Neural progenitor cell (in vitro differentiated cells): ENCODE measurements around the gene ZC3H12A. TPM values are rescaled to one million over a fixed set of nuclear protein-coding genes. Genes with fewer than 3 reads are reported as not detected.

Source experiments
- DNase-seq: peaks from one replicate; pipeline ENCODE4 v3.0.0-alpha.2; 2016; ENCODE audit warnings: low spot score
- H2AFZ ChIP-seq: fragments of 200-600 bp; sonication (generic); replicated peaks from 2 replicates; pipeline ENCODE4 v1.6.1; 2016; ENCODE audit warnings: antibody characterized with exemption
- H3F3A ChIP-seq: fragments of 200-600 bp; sonication (generic); 2 replicates; pipeline ENCODE4 v1.6.1; 2016; ENCODE audit warnings: antibody characterized with exemption, low read depth
- H3K27ac ChIP-seq: fragments of 200-600 bp; sonication (generic); 2 replicates; pipeline ENCODE4 v1.5.1; 2016; ENCODE audit warnings: mild to moderate bottlenecking
- H3K27me3 ChIP-seq: fragments of 200-600 bp; sonication (generic); 2 replicates; pipeline ENCODE4 v1.6.1; 2016; ENCODE audit warnings: mild to moderate bottlenecking, moderate library complexity
- H3K36me3 ChIP-seq: fragments of 200-600 bp; sonication (generic); 2 replicates; pipeline ENCODE4 v1.5.1; 2016
- H3K4me1 ChIP-seq: fragments of 200-600 bp; sonication (generic); 2 replicates; pipeline ENCODE4 v1.6.1; 2016; ENCODE audit warnings: mixed run types
- H3K4me2 ChIP-seq: fragments of 200-600 bp; sonication (generic); 2 replicates; pipeline ENCODE4 v1.6.1; 2016
- H3K4me3 ChIP-seq: fragments of 200-600 bp; sonication (generic); 2 replicates; pipeline ENCODE4 v1.5.1; 2016
- H3K79me2 ChIP-seq: fragments of 200-600 bp; sonication (generic); 2 replicates; pipeline ENCODE4 v1.6.1; 2016; ENCODE audit warnings: low read depth
- H3K9ac ChIP-seq: fragments of 200-600 bp; sonication (generic); 2 replicates; pipeline ENCODE4 v1.6.1; 2016
- H3K9me3 ChIP-seq: fragments of 200-600 bp; sonication (generic); 2 replicates; pipeline ENCODE4 v1.5.1; 2016; ENCODE audit warnings: low read depth
- H4K20me1 ChIP-seq: fragments of 200-600 bp; sonication (generic); 2 replicates; pipeline ENCODE4 v1.6.1; 2016; ENCODE audit warnings: low read depth
- H3K27ac Mint-ChIP-seq: 3 replicates; pipeline ENCODE4 v1.8.0; 2021; ENCODE audit warnings: mixed read lengths
- H3K27me3 Mint-ChIP-seq: 2 replicates; pipeline ENCODE4 v1.8.0; 2022; ENCODE audit warnings: low read depth, mild to moderate bottlenecking, inconsistent platforms, moderate library complexity, mixed read lengths; ENCODE audit not compliant: insufficient read depth
- H3K36me3 Mint-ChIP-seq: 3 replicates; pipeline ENCODE4 v1.8.0; 2021; ENCODE audit warnings: mixed read lengths
- H3K4me1 Mint-ChIP-seq: 3 replicates; pipeline ENCODE4 v1.8.0; 2021; ENCODE audit warnings: mixed read lengths
- H3K4me3 Mint-ChIP-seq: 3 replicates; pipeline ENCODE4 v1.8.0; 2021; ENCODE audit warnings: mild to moderate bottlenecking, moderate library complexity, mixed read lengths
- H3K9me3 Mint-ChIP-seq: 3 replicates; pipeline ENCODE4 v1.8.0; 2020; ENCODE audit warnings: mixed read lengths
- EZH2 ChIP-seq: fragments of 200-600 bp; sonication (generic); IDR thresholded peaks from 2 replicates; pipeline ENCODE4 v1.6.1; 2017; ENCODE audit warnings: antibody characterized with exemption, mild to moderate bottlenecking, moderate library complexity
- EZH2phosphoT487 ChIP-seq: fragments of 200-600 bp; sonication (generic); IDR thresholded peaks from 2 replicates; pipeline ENCODE4 v1.6.1; 2017; ENCODE audit warnings: antibody characterized with exemption
- total RNA-seq: library from RNA; depleted of rRNA; stranded (reverse); fragments of >200 nt; gene quantifications from 2 replicates; pipeline ENCODE4 v1.2.3, GENCODE V29; 2015; ENCODE audit warnings: low replicate concordance
- TF ChIP-seq, protein P1 (sequence below): fragments of 200-600 bp; sonication (generic); IDR thresholded peaks from 2 replicates; pipeline ENCODE4 v1.5.1; 2017; ENCODE audit warnings: antibody characterized with exemption, mild to moderate bottlenecking

The ZC3H12A gene
- total RNA-seq, 1 donor from 2014 or later = 1.2 TPM

DNA sequence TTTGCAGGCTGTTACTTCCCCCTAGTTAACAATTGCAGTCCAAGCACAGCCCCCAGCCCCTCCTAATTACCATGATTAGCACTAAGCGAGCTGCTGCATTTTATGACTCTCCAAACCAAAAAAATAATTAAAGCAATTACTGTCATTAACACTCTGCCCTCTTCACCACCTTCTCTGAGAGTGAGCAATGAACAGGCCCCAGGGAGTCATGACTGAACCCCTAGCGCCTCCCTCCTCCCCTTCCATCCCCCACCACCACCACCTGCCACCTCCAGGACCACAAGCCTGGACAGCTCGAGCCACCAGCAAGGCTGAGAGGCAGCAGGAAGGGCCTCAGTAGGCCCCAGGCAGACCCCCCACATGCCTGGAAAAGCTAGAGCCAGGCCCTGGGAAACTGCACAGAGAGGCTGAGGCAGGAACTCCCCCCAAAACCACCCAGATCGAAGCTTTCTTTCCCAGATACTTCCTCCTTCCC, 35.5 kb upstream of the ZC3H12A start:
- Histone ChIP-seq H3K4me2 (peak overlapping the region; percentile 27), H3K79me2 (no peaks in the 10 kb centered on the region), H3K36me3 (no peaks in the 10 kb centered on the region), H2AFZ (no peak overlapping the region), H3K9ac (no peak overlapping the region), H3K27ac (no peak overlapping the region), H3K4me3 (no peak overlapping the region), H3K27me3 (no peaks in the 10 kb centered on the region), H4K20me1 (no peaks in the 10 kb centered on the region), H3K4me1 (peaks cover 13% of the 10 kb centered on the region), H3K9me3 (no peaks in the 10 kb centered on the region), H3F3A (peaks cover 13% of the 10 kb centered on the region)
- no peak for TF ChIP-seq EZH2phosphoT487
- no peak for TF ChIP-seq EZH2
- TF ChIP-seq, protein P1, sequence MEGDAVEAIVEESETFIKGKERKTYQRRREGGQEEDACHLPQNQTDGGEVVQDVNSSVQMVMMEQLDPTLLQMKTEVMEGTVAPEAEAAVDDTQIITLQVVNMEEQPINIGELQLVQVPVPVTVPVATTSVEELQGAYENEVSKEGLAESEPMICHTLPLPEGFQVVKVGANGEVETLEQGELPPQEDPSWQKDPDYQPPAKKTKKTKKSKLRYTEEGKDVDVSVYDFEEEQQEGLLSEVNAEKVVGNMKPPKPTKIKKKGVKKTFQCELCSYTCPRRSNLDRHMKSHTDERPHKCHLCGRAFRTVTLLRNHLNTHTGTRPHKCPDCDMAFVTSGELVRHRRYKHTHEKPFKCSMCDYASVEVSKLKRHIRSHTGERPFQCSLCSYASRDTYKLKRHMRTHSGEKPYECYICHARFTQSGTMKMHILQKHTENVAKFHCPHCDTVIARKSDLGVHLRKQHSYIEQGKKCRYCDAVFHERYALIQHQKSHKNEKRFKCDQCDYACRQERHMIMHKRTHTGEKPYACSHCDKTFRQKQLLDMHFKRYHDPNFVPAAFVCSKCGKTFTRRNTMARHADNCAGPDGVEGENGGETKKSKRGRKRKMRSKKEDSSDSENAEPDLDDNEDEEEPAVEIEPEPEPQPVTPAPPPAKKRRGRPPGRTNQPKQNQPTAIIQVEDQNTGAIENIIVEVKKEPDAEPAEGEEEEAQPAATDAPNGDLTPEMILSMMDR = no peak
- no peak overlapping the region for H3K27ac Mint-ChIP-seq
- no peaks in the 10 kb centered on the region for H3K36me3 Mint-ChIP-seq
- H3K27me3 Mint-ChIP-seq = peaks cover 4% of the 10 kb centered on the region
- H3K4me1 Mint-ChIP-seq = peaks cover 11% of the 10 kb centered on the region
- H3K4me3 Mint-ChIP-seq = no peak overlapping the region
- H3K9me3 Mint-ChIP-seq = no peaks in the 10 kb centered on the region
- peak; percentile 34 for DNase-seq

DNA sequence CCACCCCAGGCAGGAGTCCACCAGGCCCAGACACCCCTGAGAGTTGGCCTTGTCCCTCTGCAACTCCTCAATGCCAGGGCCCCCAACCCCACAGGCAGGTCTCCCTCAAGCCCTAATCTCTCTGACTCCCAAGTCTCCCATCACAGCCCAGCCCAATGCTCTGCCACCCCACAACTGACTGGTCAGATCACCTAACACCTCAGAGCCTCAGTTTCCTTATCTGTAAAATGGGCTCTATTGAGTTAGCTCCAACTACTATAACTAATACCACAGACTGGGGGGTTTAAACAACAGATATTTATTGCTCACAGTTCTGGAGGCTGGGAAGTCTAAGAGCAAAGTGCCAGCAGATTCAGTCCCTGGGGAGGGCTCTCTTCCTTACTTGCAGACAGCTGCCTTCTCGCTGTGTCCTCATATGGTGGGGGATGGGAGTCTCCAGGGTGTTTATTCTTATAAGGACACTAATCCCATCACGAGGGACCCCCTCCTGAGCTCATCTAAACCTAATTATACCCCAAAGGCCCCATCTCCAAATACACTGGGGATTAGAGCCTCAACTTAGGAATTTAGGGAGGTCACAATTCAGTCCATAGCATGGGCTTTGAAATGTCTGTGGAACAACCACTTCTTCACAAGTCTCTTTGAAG, 34.9 kb upstream of the ZC3H12A start:
- H3K4me3 Mint-ChIP-seq = no peak overlapping the region

DNA sequence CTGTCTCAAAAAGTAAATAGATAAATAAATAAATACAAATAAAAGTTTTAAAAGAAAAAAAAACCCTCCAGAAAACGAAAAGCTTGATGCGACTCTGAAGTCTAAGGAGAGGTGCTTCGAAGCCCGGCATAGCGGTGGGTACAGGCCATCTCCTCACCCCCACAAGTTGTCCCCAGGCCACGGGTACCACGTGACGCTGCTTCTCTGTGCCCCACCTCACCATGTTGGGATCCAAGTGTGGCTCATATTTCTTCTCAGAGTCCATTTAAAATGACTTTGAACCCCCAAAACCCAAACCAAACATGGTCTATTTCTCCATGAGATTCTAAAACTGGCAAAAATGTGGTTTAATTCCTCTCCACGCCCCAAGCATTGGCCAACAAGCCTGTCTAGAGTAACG, 32.9 kb upstream of the ZC3H12A start:
- H3K4me1 Mint-ChIP-seq = peaks cover 11% of the 10 kb centered on the region
- TF ChIP-seq, protein P1 = no peak
- TF ChIP-seq EZH2 (no peak), EZH2phosphoT487 (no peak)
- H3K27me3 ChIP-seq = no peaks in the 10 kb centered on the region
- H3K27ac Mint-ChIP-seq = no peak overlapping the region
- H3K27ac ChIP-seq = no peak overlapping the region
- no peak overlapping the region for H2AFZ ChIP-seq
- no peaks in the 10 kb centered on the region for H3K36me3 ChIP-seq
- H3K4me3 ChIP-seq = no peak overlapping the region
- no peak overlapping the region for H3K9ac ChIP-seq
- no peaks in the 10 kb centered on the region for H3K9me3 ChIP-seq
- peaks cover 13% of the 10 kb centered on the region for H3K4me1 ChIP-seq
- H3K79me2 ChIP-seq = no peaks in the 10 kb centered on the region
- peaks cover 13% of the 10 kb centered on the region for H3F3A ChIP-seq
- H3K36me3 Mint-ChIP-seq = no peaks in the 10 kb centered on the region
- no peaks in the 10 kb centered on the region for H4K20me1 ChIP-seq
- no peak overlapping the region for H3K4me3 Mint-ChIP-seq
- H3K4me2 ChIP-seq = no peak overlapping the region
- DNase-seq = no peak
- peaks cover 6% of the 10 kb centered on the region for H3K27me3 Mint-ChIP-seq
- no peaks in the 10 kb centered on the region for H3K9me3 Mint-ChIP-seq

More for the DNA sequence above, 34.9 kb upstream of the ZC3H12A start:
- peaks cover 13% of the 10 kb centered on the region for H3K4me1 ChIP-seq
- H3K27ac Mint-ChIP-seq = peak overlapping the region; percentile 59
- no peaks in the 10 kb centered on the region for H3K9me3 ChIP-seq
- peaks cover 11% of the 10 kb centered on the region for H3K4me1 Mint-ChIP-seq
- H3K4me3 ChIP-seq = no peak overlapping the region
- no peaks in the 10 kb centered on the region for H3K27me3 ChIP-seq
- peaks cover 4% of the 10 kb centered on the region for H3K27me3 Mint-ChIP-seq
- H3K4me2 ChIP-seq = peak overlapping the region; percentile 27
- peaks cover 13% of the 10 kb centered on the region for H3F3A ChIP-seq
- H3K36me3 ChIP-seq = no peaks in the 10 kb centered on the region
- no peaks in the 10 kb centered on the region for H3K9me3 Mint-ChIP-seq
- H3K79me2 ChIP-seq = no peaks in the 10 kb centered on the region
- TF ChIP-seq EZH2 (no peak), EZH2phosphoT487 (no peak)
- TF ChIP-seq, protein P1 = no peak
- H4K20me1 ChIP-seq = no peaks in the 10 kb centered on the region
- no peak overlapping the region for H2AFZ ChIP-seq
- H3K27ac ChIP-seq = no peak overlapping the region
- H3K36me3 Mint-ChIP-seq = no peaks in the 10 kb centered on the region
- peak; percentile 42 for DNase-seq
- H3K9ac ChIP-seq = no peak overlapping the region
